ENCODE measurements around the gene S1PR4. TPM values are rescaled to one million over a fixed set of nuclear protein-coding genes. Genes with fewer than 3 reads are reported as not detected.

The S1PR4 gene
- total and polyA plus RNA-seq, 9 of the 15 experiments (the other 6 are each of a cell fraction or from before 2014, with no cell fraction given), result 0.27 TPM; not detected in 8

DNA sequence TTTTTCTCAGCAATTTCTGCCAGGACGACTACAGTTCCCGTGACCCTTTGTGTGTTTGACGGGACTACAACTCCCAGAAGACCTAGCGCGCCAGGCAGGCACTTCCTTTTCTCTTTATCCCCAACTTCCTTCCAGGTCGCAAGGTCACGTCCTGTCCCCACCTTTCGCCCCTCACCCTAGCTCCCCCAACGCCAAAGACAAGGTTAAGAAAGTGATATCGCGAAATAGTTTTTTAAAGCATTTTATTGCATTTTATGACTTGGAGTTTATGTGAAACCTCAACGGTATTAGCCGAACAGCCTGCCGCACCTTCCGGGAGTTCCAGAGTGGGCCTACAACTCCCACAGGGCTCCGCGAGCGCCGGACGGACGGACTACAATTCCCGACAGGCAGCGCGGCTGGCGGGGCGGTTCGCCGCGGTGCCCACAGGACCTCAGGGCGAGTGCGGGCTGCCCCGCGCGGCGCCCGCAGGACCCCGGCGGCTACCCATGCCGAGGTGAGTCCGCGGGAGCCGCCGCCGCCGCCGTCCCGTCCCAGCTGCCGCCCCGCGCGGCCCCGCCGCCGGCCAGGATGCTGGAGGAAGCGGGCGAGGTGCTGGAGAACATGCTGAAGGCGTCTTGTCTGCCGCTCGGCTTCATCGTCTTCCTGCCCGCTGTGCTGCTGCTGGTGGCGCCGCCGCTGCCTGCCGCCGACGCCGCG lies 7.0 kb downstream of the S1PR4 start, which contains the start of gene NCLN (continued):
- no peak for TF ChIP-seq LCOR (CRISPR knock-in tag; IDR thresholded peaks at IDR 0.05)
- TF ChIP-seq NCOR1 (IDR thresholded peaks at IDR 0.05), result no peak
- TF ChIP-seq TCF3 (CRISPR knock-in tag; IDR thresholded peaks at IDR 0.05), result 0 out of 2 replicates have a peak, but pooled peaks have one; percentile 21
- TF ChIP-seq SNIP1 (IDR thresholded peaks at IDR 0.05; ENCODE audit: low read depth), result no peak
- TF ChIP-seq SAFB (IDR thresholded peaks at IDR 0.05; ENCODE audit: borderline replicate concordance, low read depth, low read length), result no peak
- TF ChIP-seq TRIM28 (IDR thresholded peaks at IDR 0.05), result no peak
- TF ChIP-seq JUN (IDR thresholded peaks at IDR 0.05; ENCODE audit: borderline replicate concordance, low read depth, low read length), result no peak
- no peak for TF ChIP-seq JUN (CRISPR knock-in tag; IDR thresholded peaks at IDR 0.05; ENCODE audit: borderline replicate concordance)
- TF ChIP-seq, protein P1, sequence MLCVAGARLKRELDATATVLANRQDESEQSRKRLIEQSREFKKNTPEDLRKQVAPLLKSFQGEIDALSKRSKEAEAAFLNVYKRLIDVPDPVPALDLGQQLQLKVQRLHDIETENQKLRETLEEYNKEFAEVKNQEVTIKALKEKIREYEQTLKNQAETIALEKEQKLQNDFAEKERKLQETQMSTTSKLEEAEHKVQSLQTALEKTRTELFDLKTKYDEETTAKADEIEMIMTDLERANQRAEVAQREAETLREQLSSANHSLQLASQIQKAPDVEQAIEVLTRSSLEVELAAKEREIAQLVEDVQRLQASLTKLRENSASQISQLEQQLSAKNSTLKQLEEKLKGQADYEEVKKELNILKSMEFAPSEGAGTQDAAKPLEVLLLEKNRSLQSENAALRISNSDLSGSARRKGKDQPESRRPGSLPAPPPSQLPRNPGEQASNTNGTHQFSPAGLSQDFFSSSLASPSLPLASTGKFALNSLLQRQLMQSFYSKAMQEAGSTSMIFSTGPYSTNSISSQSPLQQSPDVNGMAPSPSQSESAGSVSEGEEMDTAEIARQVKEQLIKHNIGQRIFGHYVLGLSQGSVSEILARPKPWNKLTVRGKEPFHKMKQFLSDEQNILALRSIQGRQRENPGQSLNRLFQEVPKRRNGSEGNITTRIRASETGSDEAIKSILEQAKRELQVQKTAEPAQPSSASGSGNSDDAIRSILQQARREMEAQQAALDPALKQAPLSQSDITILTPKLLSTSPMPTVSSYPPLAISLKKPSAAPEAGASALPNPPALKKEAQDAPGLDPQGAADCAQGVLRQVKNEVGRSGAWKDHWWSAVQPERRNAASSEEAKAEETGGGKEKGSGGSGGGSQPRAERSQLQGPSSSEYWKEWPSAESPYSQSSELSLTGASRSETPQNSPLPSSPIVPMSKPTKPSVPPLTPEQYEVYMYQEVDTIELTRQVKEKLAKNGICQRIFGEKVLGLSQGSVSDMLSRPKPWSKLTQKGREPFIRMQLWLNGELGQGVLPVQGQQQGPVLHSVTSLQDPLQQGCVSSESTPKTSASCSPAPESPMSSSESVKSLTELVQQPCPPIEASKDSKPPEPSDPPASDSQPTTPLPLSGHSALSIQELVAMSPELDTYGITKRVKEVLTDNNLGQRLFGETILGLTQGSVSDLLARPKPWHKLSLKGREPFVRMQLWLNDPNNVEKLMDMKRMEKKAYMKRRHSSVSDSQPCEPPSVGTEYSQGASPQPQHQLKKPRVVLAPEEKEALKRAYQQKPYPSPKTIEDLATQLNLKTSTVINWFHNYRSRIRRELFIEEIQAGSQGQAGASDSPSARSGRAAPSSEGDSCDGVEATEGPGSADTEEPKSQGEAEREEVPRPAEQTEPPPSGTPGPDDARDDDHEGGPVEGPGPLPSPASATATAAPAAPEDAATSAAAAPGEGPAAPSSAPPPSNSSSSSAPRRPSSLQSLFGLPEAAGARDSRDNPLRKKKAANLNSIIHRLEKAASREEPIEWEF (CRISPR knock-in tag; IDR thresholded peaks at IDR 0.05), result no peak

Measured in K562 (cell line).